Measurements from ENCODE around the gene HBZ. TPM values are rescaled to one million over a fixed set of nuclear protein-coding genes. Genes with fewer than 3 reads are reported as not detected.

Gene HBZ
- total and polyA plus RNA-seq, 9 of the 15 experiments (the other 6 are each of a cell fraction or from before 2014, with no cell fraction given), result 58.0 to 610 (median 113) TPM

- TF ChIP-seq ZNF609 (CRISPR knock-in tag; IDR thresholded peaks at IDR 0.05; ENCODE audit: borderline replicate concordance), result no peak
- TF ChIP-seq DEAF1 (CRISPR knock-in tag; IDR thresholded peaks at IDR 0.05), result no peak
- TF ChIP-seq ZBTB49 (CRISPR knock-in tag; IDR thresholded peaks at IDR 0.05; ENCODE audit: borderline replicate concordance), result no peak
- peak; percentile 67; the same call in 1 of the 2 replicates for TF ChIP-seq ZNF583 (CRISPR knock-in tag; IDR thresholded peaks at IDR 0.05)
- no peak for TF ChIP-seq SRF (CRISPR knock-in tag; IDR thresholded peaks at IDR 0.05)
- TF ChIP-seq HCFC1 (IDR thresholded peaks at IDR 0.05; ENCODE audit: low read depth, low read length), result 0 out of 2 replicates have a peak, but pooled peaks have one; percentile 19
- TF ChIP-seq CCAR2 (IDR thresholded peaks at IDR 0.05; ENCODE audit: low read depth, low read length), result no peak
- TF ChIP-seq, protein P1, sequence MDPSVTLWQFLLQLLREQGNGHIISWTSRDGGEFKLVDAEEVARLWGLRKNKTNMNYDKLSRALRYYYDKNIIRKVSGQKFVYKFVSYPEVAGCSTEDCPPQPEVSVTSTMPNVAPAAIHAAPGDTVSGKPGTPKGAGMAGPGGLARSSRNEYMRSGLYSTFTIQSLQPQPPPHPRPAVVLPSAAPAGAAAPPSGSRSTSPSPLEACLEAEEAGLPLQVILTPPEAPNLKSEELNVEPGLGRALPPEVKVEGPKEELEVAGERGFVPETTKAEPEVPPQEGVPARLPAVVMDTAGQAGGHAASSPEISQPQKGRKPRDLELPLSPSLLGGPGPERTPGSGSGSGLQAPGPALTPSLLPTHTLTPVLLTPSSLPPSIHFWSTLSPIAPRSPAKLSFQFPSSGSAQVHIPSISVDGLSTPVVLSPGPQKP (CRISPR knock-in tag; IDR thresholded peaks at IDR 0.05), result no peak
- peak; percentile 89 for TF ChIP-seq DMBX1 (CRISPR knock-in tag; IDR thresholded peaks at IDR 0.05; ENCODE audit: borderline replicate concordance)
- TF ChIP-seq PHB (CRISPR knock-in tag; IDR thresholded peaks at IDR 0.05), result no peak
- no peak for TF ChIP-seq STAT5B (CRISPR knock-in tag; IDR thresholded peaks at IDR 0.05)
- no peak; the same call in 1 of the 2 replicates for TF ChIP-seq KLF6 (CRISPR knock-in tag; IDR thresholded peaks at IDR 0.05; ENCODE audit: borderline replicate concordance)
- peak; percentile 76 for TF ChIP-seq FOXM1 (IDR thresholded peaks at IDR 0.05; ENCODE audit: low read depth)
- no peak for TF ChIP-seq FOXM1 (CRISPR knock-in tag; IDR thresholded peaks at IDR 0.05; ENCODE audit: low read depth)
- TF ChIP-seq XRCC3 (IDR thresholded peaks at IDR 0.05), result no peak
These were observed 9.4 kb upstream of the HBZ start (continued) for GRCh38 chr16:143047-143446.
